Epithelial cell of esophagus (primary cell): ENCODE measurements around the gene CPED1.
"Not testable (repeated sequence)": the region's sequence is repeated elsewhere in the genome, so short reads cannot be mapped to it uniquely, and the experiment has no call there.

Experiments
- DNase-seq: peaks from one replicate; pipeline ENCODE4 v3.0.0; 2010; ENCODE audit warnings: low read depth
- H3K4me3 ChIP-seq: 2 replicates; pipeline ENCODE4 v1.5.1; 2011; ENCODE audit warnings: mild to moderate bottlenecking, low read length, control low read depth
- CTCF ChIP-seq: IDR thresholded peaks from 2 replicates; pipeline ENCODE4 v1.5.1; 2011; ENCODE audit warnings: low read depth, mild to moderate bottlenecking, low read length, control low read depth, inconsistent platforms; ENCODE audit not compliant: insufficient read depth; ENCODE audit errors: missing control alignments

CPED1 gene

GRCh38 chr7:121001234-121001906 is 12.9 kb downstream of the CPED1 start:
- DNase-seq = no peak
- TF ChIP-seq CTCF = no peak
- H3K4me3 ChIP-seq = no peak overlapping the region

GRCh38 chr7:121002048-121002756 is 13.7 kb downstream of the CPED1 start:
- no peak for TF ChIP-seq CTCF
- DNase-seq = no peak
- H3K4me3 ChIP-seq = no peak overlapping the region

GRCh38 chr7:121002757-121003200 is 14.3 kb downstream of the CPED1 start:
- no peak overlapping the region for H3K4me3 ChIP-seq
- no peak for TF ChIP-seq CTCF
- no peak for DNase-seq

- no peak for TF ChIP-seq CTCF
- H3K4me3 ChIP-seq = no peak overlapping the region
- DNase-seq = no peak
Measured at GRCh38 chr7:121003986-121004685, 15.6 kb downstream of the CPED1 start.

- not testable (repeated sequence) for DNase-seq, H3K4me3 ChIP-seq
Measured at GRCh38 chr7:121005058-121005457, 16.5 kb downstream of the CPED1 start.

GRCh38 chr7:121005996-121006584 is 17.6 kb downstream of the CPED1 start:
- DNase-seq = no peak
- H3K4me3 ChIP-seq = no peak overlapping the region
- TF ChIP-seq CTCF = no peak

GRCh38 chr7:121006711-121007315 is 18.3 kb downstream of the CPED1 start:
- TF ChIP-seq CTCF = no peak
- no peak for DNase-seq
- no peak overlapping the region for H3K4me3 ChIP-seq
